SK-N-SH treated with all-trans-retinoic acid at 6 μM for 48 hours (cell line): ENCODE results near the gene GALNT17.

Experiments
- CSDC2 ChIP-seq: fragments of 250-450 bp; sonication (Bioruptor Pico); IDR thresholded peaks from 2 replicates; pipeline ENCODE4 v1.5.0; 2020; ENCODE audit warnings: mild to moderate bottlenecking, moderate library complexity
- CSRNP3 ChIP-seq: fragments of 250-450 bp; sonication (Bioruptor Pico); IDR thresholded peaks from 2 replicates; pipeline ENCODE4 v1.5.1; 2021; ENCODE audit warnings: mild to moderate bottlenecking, moderate library complexity
- ISL1 ChIP-seq: fragments of 250-450 bp; sonication (Bioruptor Pico); IDR thresholded peaks from 2 replicates; pipeline ENCODE4 v2.1.2; 2022; ENCODE audit warnings: mild to moderate bottlenecking, moderate library complexity
- PPARA ChIP-seq: fragments of 250-450 bp; sonication (Bioruptor Pico); IDR thresholded peaks from 2 replicates; pipeline ENCODE4 v1.5.0; 2020; ENCODE audit warnings: mild to moderate bottlenecking, borderline replicate concordance
- SNAI2 ChIP-seq: fragments of 250-450 bp; sonication (Bioruptor Pico); IDR thresholded peaks from 2 replicates; pipeline ENCODE4 v1.5.0; 2020; ENCODE audit warnings: mild to moderate bottlenecking, moderate library complexity
- TCF4 ChIP-seq: fragments of 250-450 bp; sonication (Bioruptor Pico); IDR thresholded peaks from 2 replicates; pipeline ENCODE4 v1.8.0; 2021; ENCODE audit warnings: mild to moderate bottlenecking, moderate library complexity, borderline replicate concordance
- ZC3H10 ChIP-seq: fragments of 250-450 bp; sonication (Bioruptor Pico); IDR thresholded peaks from 2 replicates; pipeline ENCODE4 v1.5.1; 2021; ENCODE audit warnings: mild to moderate bottlenecking, moderate library complexity
- ZFP3 ChIP-seq: fragments of 250-450 bp; sonication (Bioruptor Pico); IDR thresholded peaks from 2 replicates; pipeline ENCODE4 v1.5.0; 2020; ENCODE audit warnings: mild to moderate bottlenecking, moderate library complexity
- ZFP30 ChIP-seq: fragments of 450-650 bp; formaldehyde crosslinking; IDR thresholded peaks from 2 replicates; pipeline ENCODE4 v1.5.0; 2022; ENCODE audit warnings: mild to moderate bottlenecking, moderate library complexity
- ZNF70 ChIP-seq: fragments of 450-650 bp; formaldehyde crosslinking; IDR thresholded peaks from 2 replicates; pipeline ENCODE4 v1.5.0; 2020; ENCODE audit warnings: mild to moderate bottlenecking, moderate library complexity
- ZNF8 ChIP-seq: fragments of 450-650 bp; formaldehyde crosslinking; IDR thresholded peaks from 2 replicates; pipeline ENCODE4 v1.5.0; 2020; ENCODE audit warnings: mild to moderate bottlenecking, moderate library complexity
- TF ChIP-seq, protein P1 (sequence below): fragments of 250-450 bp; sonication (Bioruptor Pico); IDR thresholded peaks from 2 replicates; pipeline ENCODE4 v1.8.0; 2020; ENCODE audit warnings: mild to moderate bottlenecking, moderate library complexity, borderline replicate concordance
- TF ChIP-seq, protein P2 (sequence below): fragments of 250-450 bp; sonication (Bioruptor Pico); IDR thresholded peaks from 2 replicates; pipeline ENCODE4 v1.8.0; 2021; ENCODE audit warnings: low read depth, mild to moderate bottlenecking, moderate library complexity, borderline replicate concordance

GRCh38 chr7:71486856-71487628 lies 355.1 kb downstream of the GALNT17 start:
- TF ChIP-seq ISL1 (CRISPR knock-in tag) (no peak), ZC3H10 (CRISPR knock-in tag) (no peak), SNAI2 (CRISPR knock-in tag) (no peak), PPARA (CRISPR knock-in tag) (no peak), CSDC2 (CRISPR knock-in tag) (no peak), ZFP30 (CRISPR knock-in tag) (no peak), ZNF8 (CRISPR knock-in tag) (no peak), ZNF70 (no peak), CSRNP3 (CRISPR knock-in tag) (no peak), ZFP3 (CRISPR knock-in tag) (no peak), TCF4 (CRISPR knock-in tag) (no peak)
- TF ChIP-seq, protein P1, sequence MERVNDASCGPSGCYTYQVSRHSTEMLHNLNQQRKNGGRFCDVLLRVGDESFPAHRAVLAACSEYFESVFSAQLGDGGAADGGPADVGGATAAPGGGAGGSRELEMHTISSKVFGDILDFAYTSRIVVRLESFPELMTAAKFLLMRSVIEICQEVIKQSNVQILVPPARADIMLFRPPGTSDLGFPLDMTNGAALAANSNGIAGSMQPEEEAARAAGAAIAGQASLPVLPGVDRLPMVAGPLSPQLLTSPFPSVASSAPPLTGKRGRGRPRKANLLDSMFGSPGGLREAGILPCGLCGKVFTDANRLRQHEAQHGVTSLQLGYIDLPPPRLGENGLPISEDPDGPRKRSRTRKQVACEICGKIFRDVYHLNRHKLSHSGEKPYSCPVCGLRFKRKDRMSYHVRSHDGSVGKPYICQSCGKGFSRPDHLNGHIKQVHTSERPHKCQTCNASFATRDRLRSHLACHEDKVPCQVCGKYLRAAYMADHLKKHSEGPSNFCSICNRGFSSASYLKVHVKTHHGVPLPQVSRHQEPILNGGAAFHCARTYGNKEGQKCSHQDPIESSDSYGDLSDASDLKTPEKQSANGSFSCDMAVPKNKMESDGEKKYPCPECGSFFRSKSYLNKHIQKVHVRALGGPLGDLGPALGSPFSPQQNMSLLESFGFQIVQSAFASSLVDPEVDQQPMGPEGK (CRISPR knock-in tag) = no peak
- TF ChIP-seq, protein P2, sequence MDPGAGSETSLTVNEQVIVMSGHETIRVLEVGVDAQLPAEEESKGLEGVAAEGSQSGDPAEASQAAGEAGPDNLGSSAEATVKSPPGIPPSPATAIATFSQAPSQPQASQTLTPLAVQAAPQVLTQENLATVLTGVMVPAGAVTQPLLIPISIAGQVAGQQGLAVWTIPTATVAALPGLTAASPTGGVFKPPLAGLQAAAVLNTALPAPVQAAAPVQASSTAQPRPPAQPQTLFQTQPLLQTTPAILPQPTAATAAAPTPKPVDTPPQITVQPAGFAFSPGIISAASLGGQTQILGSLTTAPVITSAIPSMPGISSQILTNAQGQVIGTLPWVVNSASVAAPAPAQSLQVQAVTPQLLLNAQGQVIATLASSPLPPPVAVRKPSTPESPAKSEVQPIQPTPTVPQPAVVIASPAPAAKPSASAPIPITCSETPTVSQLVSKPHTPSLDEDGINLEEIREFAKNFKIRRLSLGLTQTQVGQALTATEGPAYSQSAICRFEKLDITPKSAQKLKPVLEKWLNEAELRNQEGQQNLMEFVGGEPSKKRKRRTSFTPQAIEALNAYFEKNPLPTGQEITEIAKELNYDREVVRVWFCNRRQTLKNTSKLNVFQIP = no peak
